NT2/D1 (cell line): ENCODE data around the gene SFR1.
A peak's percentile ranks its signal among the peaks of the same experiment; 100 is the strongest.

ENCODE experiments used
- DNase-seq: peaks from one replicate; pipeline ENCODE4 v3.0.0-alpha.2; 2011; ENCODE audit warnings: low read depth, low spot score
- H3K27me3 ChIP-seq: 2 replicates; pipeline ENCODE4 v1.6.0; 2011; ENCODE audit warnings: mild to moderate bottlenecking; ENCODE audit not compliant: insufficient read length, insufficient read depth
- H3K36me3 ChIP-seq: 2 replicates; pipeline ENCODE4 v1.6.1; 2011; ENCODE audit warnings: mild to moderate bottlenecking, low read length, mixed read lengths; ENCODE audit not compliant: insufficient read depth, insufficient read length
- H3K4me1 ChIP-seq: 2 replicates; pipeline ENCODE4 v1.5.1; 2011; ENCODE audit not compliant: insufficient read depth, insufficient read length
- H3K4me3 ChIP-seq: 2 replicates; pipeline ENCODE4 v1.5.1; 2011; ENCODE audit warnings: low read depth; ENCODE audit not compliant: insufficient read length
- H3K9ac ChIP-seq: 2 replicates; pipeline ENCODE4 v1.6.0; 2011; ENCODE audit warnings: low read depth; ENCODE audit not compliant: insufficient read length
- H3K9me3 ChIP-seq: 2 replicates; pipeline ENCODE4 v1.5.1; 2011; ENCODE audit warnings: mild to moderate bottlenecking, low read length; ENCODE audit not compliant: insufficient read depth
- SUZ12 ChIP-seq: IDR thresholded peaks from 2 replicates; pipeline ENCODE4 v1.6.1; 2011; ENCODE audit not compliant: insufficient read length, insufficient read depth; ENCODE audit errors: extremely low read depth
- YY1 ChIP-seq: IDR thresholded peaks from 2 replicates; pipeline ENCODE4 v1.6.1; 2011; ENCODE audit not compliant: insufficient read length, insufficient read depth
- ZNF274 ChIP-seq: IDR thresholded peaks from 2 replicates; pipeline ENCODE4 v1.6.1; 2011; ENCODE audit warnings: mild to moderate bottlenecking, low read depth, low read length

Gene SFR1

DNA sequence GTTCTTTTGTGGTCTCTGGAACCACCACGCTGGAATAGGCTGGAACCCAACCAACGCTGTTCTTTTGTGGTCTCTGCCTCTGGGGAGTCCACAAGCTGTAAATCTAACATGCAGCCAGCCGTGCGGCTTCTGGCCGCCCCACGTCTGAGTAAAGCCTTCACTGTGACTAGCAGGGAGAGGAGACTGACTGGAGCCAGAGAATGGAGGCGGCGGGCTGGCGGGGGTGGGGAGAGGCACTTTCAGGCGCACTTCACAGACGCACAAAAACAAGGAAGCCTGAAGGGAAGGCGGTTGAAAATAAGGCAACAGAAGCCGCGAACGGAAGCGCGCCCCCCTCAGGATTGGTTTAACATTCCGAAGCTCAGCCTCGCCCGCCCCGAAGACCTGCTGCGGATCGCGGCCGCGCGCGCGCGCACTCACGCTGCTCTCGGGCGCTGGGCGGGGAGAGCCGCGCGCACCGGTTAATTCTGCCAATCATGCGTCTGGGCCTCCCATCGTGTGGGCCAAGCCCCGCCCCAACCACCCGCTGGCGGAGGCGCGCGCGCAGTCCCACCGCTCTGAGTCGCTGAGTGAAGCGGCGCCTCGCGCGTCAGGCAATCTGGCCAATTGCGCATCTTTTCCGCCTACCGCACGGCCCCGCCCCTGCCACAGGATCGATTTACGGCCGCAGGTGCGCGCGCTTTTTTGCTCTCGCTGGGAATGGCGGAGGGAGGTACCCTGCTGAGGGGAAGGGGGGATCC lies at the start of gene SFR1:
Gene SFR1 (plus strand): TSS at position 687 of the 740 bp plus-strand sequence. CDS start 13 bp downstream, at position 700.
- Histone ChIP-seq H3K4me3 (peak within 1 kb of the TSS; percentile 78), H3K36me3 (peaks cover 1% of the 10 kb centered on the region), H3K9me3 (no peaks in the 10 kb centered on the region), H3K27me3 (no peaks in the 10 kb centered on the region), H3K9ac (peak within 1 kb of the TSS; percentile 88), H3K4me1 (no peaks in the 10 kb centered on the region)
- DNase-seq, result peak; percentile 95
- no peak for TF ChIP-seq SUZ12
- peak; percentile 53 for TF ChIP-seq YY1

- H3K27me3 ChIP-seq, result no peaks in the 10 kb centered on the region
- TF ChIP-seq YY1 (no peak), ZNF274 (no peak)
- no peak overlapping the region for H3K4me3 ChIP-seq
- no peaks in the 10 kb centered on the region for H3K36me3 ChIP-seq
- H3K4me1 ChIP-seq, result peaks cover 5% of the 10 kb centered on the region
- H3K9ac ChIP-seq, result no peak overlapping the region
- no peak for DNase-seq
- no peaks in the 10 kb centered on the region for H3K9me3 ChIP-seq
These were observed 49.2 kb upstream of the SFR1 start for GRCh38 chr10:104072786-104073185.

DNA sequence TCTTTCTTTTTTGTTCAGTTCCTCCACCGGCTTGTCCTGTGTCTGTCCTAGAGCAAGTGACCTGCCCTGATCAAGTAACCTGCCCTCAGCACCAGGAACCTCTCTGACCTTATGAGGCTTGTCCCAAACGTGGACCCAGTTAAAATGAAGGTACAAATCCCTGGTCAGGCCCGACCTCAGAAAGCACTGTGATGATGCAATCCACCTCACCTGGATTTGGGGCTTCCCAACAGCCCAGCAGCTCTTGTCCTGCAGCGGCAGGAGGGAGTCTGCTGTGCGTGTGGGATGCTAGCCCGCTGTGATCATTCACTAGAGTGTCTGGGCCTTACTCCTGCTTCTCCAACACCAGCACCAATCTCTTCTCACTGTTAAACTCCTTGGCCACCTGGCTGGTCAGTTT lies 47.5 kb upstream of the SFR1 start:
- TF ChIP-seq ZNF274 (no peak), YY1 (no peak), SUZ12 (no peak)
- Histone ChIP-seq H3K4me3 (no peak overlapping the region), H3K9ac (no peak overlapping the region), H3K9me3 (no peaks in the 10 kb centered on the region), H3K27me3 (no peaks in the 10 kb centered on the region), H3K4me1 (peaks cover 5% of the 10 kb centered on the region), H3K36me3 (no peaks in the 10 kb centered on the region)
- no peak for DNase-seq

- Histone ChIP-seq H3K4me3 (no peak overlapping the region), H3K9me3 (no peaks in the 10 kb centered on the region), H3K4me1 (peaks cover 7% of the 10 kb centered on the region), H3K9ac (no peak overlapping the region), H3K27me3 (no peaks in the 10 kb centered on the region), H3K36me3 (no peaks in the 10 kb centered on the region)
- TF ChIP-seq SUZ12, result no peak
- peak; percentile 80 for DNase-seq
These were observed 45.2 kb upstream of the SFR1 start for GRCh38 chr10:104076743-104077160.

DNA sequence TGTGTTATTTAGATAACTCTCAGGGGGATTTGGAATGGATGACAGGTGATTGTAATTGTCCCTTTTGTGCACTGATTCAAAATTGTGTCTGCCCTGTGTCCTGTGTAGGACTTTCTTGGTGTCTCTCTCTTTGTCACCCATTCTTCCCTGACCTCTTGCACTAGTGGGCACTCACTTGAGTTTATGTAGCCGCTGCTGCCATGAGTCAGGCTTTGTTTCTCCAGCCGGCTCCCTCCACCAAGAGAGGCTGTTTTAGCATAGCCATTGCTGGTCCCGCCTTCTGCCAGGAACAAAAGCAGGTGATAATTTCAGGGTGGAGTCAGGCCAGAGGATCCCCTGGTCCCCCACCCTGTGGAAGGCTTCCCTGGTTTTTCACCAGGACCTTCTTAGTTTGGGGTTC lies 44.7 kb upstream of the SFR1 start:
- Histone ChIP-seq H3K4me3 (no peak overlapping the region), H3K27me3 (no peaks in the 10 kb centered on the region), H3K36me3 (no peaks in the 10 kb centered on the region), H3K4me1 (peaks cover 10% of the 10 kb centered on the region), H3K9me3 (no peaks in the 10 kb centered on the region), H3K9ac (no peak overlapping the region)
- TF ChIP-seq YY1, result no peak
- DNase-seq, result no peak

GRCh38 chr10:104077663-104078151 lies 44.3 kb upstream of the SFR1 start:
- no peak for DNase-seq
- no peaks in the 10 kb centered on the region for H3K27me3 ChIP-seq
- H3K4me3 ChIP-seq, result no peak overlapping the region

DNA sequence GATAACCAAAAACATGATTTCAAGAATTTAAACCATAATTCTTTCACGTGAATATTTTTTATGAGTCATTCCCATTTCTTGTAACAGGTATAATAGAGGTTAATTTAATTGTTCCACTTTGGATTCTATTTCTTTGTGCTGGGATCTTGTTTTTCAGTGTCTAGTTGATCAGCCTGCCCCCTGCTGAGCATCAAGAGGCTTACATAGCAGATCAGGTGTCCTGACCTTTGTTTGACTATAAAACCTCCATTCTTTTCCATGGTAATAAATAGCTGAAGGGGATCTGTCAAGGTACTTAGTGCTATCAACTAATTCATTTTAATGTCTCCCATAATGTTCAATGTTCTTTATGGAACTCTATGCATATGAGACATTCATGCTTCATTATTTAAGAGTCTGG lies 41.2 kb upstream of the SFR1 start:
- TF ChIP-seq SUZ12, result no peak
- TF ChIP-seq ZNF274, result no peak
- no peak for TF ChIP-seq YY1
- Histone ChIP-seq H3K36me3 (no peaks in the 10 kb centered on the region), H3K27me3 (no peaks in the 10 kb centered on the region), H3K4me1 (peaks cover 10% of the 10 kb centered on the region), H3K9me3 (no peaks in the 10 kb centered on the region), H3K4me3 (no peak overlapping the region), H3K9ac (no peak overlapping the region)
- no peak for DNase-seq

More at GRCh38 chr10:104077663-104078151, 44.3 kb upstream of the SFR1 start:
- peaks cover 10% of the 10 kb centered on the region for H3K4me1 ChIP-seq
- no peaks in the 10 kb centered on the region for H3K36me3 ChIP-seq
- no peak overlapping the region for H3K9ac ChIP-seq
- no peaks in the 10 kb centered on the region for H3K9me3 ChIP-seq
- no peak for TF ChIP-seq SUZ12
- TF ChIP-seq YY1, result no peak
- TF ChIP-seq ZNF274, result no peak

GRCh38 chr10:104081998-104082397 lies 40.0 kb upstream of the SFR1 start:
- H3K9ac ChIP-seq, result no peak overlapping the region
- no peak overlapping the region for H3K4me3 ChIP-seq
- TF ChIP-seq YY1 (no peak), SUZ12 (no peak), ZNF274 (no peak)
- no peak for DNase-seq
- no peaks in the 10 kb centered on the region for H3K36me3 ChIP-seq
- H3K9me3 ChIP-seq, result no peaks in the 10 kb centered on the region
- no peaks in the 10 kb centered on the region for H3K27me3 ChIP-seq
- H3K4me1 ChIP-seq, result peaks cover 5% of the 10 kb centered on the region
